PFSK-1 (cell line): ENCODE measurements around the gene GNAI3.

ENCODE experiments used
- POLR2AphosphoS5 ChIP-seq: IDR thresholded peaks from 2 replicates; pipeline ENCODE4 v1.6.1; 2012; ENCODE audit warnings: low read depth, mild to moderate bottlenecking, control low read depth, low read length, moderate library complexity
- SIN3A ChIP-seq: IDR thresholded peaks from 2 replicates; pipeline ENCODE4 v1.6.1; 2012; ENCODE audit warnings: mild to moderate bottlenecking, low read length, moderate library complexity, borderline replicate concordance; ENCODE audit not compliant: insufficient read depth
- TAF1 ChIP-seq: IDR thresholded peaks from 2 replicates; pipeline ENCODE4 v1.6.1; 2012; ENCODE audit warnings: low read length, control low read depth, borderline replicate concordance; ENCODE audit not compliant: insufficient read depth
- TF ChIP-seq, protein P1 (sequence below), 2 experiments: IDR thresholded peaks; 2 replicates each; pipeline versions ENCODE4 v1.6.1 to v1.8.0; 2011 to 2012; ENCODE audit warnings: low read depth in 2 of 2, low read length in 2 of 2, control low read depth in 1 of 2, inconsistent platforms in 1 of 2, mild to moderate bottlenecking in 1 of 2, moderate library complexity in 1 of 2; ENCODE audit not compliant: insufficient read depth in 1 of 2

DNA sequence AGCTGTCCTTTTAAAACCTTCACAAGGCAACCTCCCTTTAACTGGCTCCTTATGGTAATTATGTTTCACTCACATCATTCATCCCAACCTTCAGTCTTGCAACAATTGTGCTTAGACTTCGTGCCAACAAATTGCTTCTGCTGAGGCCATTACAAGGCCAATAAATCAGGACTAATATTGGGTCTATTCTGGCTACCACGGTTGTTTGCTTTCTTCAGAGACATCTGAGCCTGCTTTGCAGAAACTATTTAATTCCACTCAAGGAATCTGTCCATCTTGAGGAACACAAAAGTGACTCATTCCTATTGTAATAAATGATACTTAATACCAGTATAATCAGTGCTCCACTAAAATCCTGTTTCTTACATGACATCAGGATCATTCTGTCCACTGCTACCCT lies 104.9 kb downstream of the GNAI3 start:
- TF ChIP-seq, protein P1, sequence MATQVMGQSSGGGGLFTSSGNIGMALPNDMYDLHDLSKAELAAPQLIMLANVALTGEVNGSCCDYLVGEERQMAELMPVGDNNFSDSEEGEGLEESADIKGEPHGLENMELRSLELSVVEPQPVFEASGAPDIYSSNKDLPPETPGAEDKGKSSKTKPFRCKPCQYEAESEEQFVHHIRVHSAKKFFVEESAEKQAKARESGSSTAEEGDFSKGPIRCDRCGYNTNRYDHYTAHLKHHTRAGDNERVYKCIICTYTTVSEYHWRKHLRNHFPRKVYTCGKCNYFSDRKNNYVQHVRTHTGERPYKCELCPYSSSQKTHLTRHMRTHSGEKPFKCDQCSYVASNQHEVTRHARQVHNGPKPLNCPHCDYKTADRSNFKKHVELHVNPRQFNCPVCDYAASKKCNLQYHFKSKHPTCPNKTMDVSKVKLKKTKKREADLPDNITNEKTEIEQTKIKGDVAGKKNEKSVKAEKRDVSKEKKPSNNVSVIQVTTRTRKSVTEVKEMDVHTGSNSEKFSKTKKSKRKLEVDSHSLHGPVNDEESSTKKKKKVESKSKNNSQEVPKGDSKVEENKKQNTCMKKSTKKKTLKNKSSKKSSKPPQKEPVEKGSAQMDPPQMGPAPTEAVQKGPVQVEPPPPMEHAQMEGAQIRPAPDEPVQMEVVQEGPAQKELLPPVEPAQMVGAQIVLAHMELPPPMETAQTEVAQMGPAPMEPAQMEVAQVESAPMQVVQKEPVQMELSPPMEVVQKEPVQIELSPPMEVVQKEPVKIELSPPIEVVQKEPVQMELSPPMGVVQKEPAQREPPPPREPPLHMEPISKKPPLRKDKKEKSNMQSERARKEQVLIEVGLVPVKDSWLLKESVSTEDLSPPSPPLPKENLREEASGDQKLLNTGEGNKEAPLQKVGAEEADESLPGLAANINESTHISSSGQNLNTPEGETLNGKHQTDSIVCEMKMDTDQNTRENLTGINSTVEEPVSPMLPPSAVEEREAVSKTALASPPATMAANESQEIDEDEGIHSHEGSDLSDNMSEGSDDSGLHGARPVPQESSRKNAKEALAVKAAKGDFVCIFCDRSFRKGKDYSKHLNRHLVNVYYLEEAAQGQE (IDR thresholded peaks at IDR 0.05; ENCODE audit: insufficient read depth in 1 of 2, low read depth in 2 of 2, low read length in 2 of 2): no peak
- TF ChIP-seq SIN3A (no peak), TAF1 (no peak), POLR2AphosphoS5 (no peak)
